SK-N-SH treated with all-trans-retinoic acid at 6 μM for 48 hours (cell line): ENCODE data around the gene VPS13D.

Experiments
- ATAC-seq: fragments of 200-7000 bp; cut with Tn5 transposase; 3 replicates; pipeline ENCODE4 v1.9.1; 2020; ENCODE audit warnings: mild to moderate bottlenecking, moderate library complexity
- ARNTL ChIP-seq: fragments of 450-650 bp; formaldehyde crosslinking; IDR thresholded peaks from 2 replicates; pipeline ENCODE4 v1.5.0; 2020; ENCODE audit warnings: low read depth, mild to moderate bottlenecking, moderate library complexity, borderline replicate concordance
- BACH2 ChIP-seq: fragments of 250-450 bp; sonication (Bioruptor Pico); IDR thresholded peaks from 2 replicates; pipeline ENCODE4 v1.9.0; 2021; ENCODE audit warnings: mild to moderate bottlenecking, borderline replicate concordance
- CSDC2 ChIP-seq: fragments of 250-450 bp; sonication (Bioruptor Pico); IDR thresholded peaks from 2 replicates; pipeline ENCODE4 v1.5.0; 2020; ENCODE audit warnings: mild to moderate bottlenecking, moderate library complexity
- CSRNP3 ChIP-seq: fragments of 250-450 bp; sonication (Bioruptor Pico); IDR thresholded peaks from 2 replicates; pipeline ENCODE4 v1.5.1; 2021; ENCODE audit warnings: mild to moderate bottlenecking, moderate library complexity
- ESRRG ChIP-seq: fragments of 250-450 bp; sonication (Bioruptor Pico); IDR thresholded peaks from 2 replicates; pipeline ENCODE4 v1.6.1; 2021; ENCODE audit warnings: mild to moderate bottlenecking
- GLIS3 ChIP-seq: fragments of 250-450 bp; sonication (Bioruptor Pico); IDR thresholded peaks from 2 replicates; pipeline ENCODE4 v1.5.0; 2020; ENCODE audit warnings: mild to moderate bottlenecking, moderate library complexity
- OSR1 ChIP-seq: fragments of 250-450 bp; sonication (Bioruptor Pico); IDR thresholded peaks from 2 replicates; pipeline ENCODE4 v1.8.0; 2022; ENCODE audit warnings: moderate library complexity, mild to moderate bottlenecking, inconsistent platforms
- PPARA ChIP-seq: fragments of 250-450 bp; sonication (Bioruptor Pico); IDR thresholded peaks from 2 replicates; pipeline ENCODE4 v1.5.0; 2020; ENCODE audit warnings: mild to moderate bottlenecking, borderline replicate concordance
- SNAI2 ChIP-seq: fragments of 250-450 bp; sonication (Bioruptor Pico); IDR thresholded peaks from 2 replicates; pipeline ENCODE4 v1.5.0; 2020; ENCODE audit warnings: mild to moderate bottlenecking, moderate library complexity
- TCF4 ChIP-seq: fragments of 250-450 bp; sonication (Bioruptor Pico); IDR thresholded peaks from 2 replicates; pipeline ENCODE4 v1.8.0; 2021; ENCODE audit warnings: mild to moderate bottlenecking, moderate library complexity, borderline replicate concordance
- TOX ChIP-seq: fragments of 250-450 bp; sonication (Bioruptor Pico); IDR thresholded peaks from 2 replicates; pipeline ENCODE4 v1.8.0; 2021; ENCODE audit warnings: mild to moderate bottlenecking, moderate library complexity, borderline replicate concordance
- TSHZ2 ChIP-seq: fragments of 250-450 bp; sonication (Bioruptor Pico); IDR thresholded peaks from 2 replicates; pipeline ENCODE4 v1.5.0; 2020; ENCODE audit warnings: mild to moderate bottlenecking, moderate library complexity
- ZC3H10 ChIP-seq: fragments of 250-450 bp; sonication (Bioruptor Pico); IDR thresholded peaks from 2 replicates; pipeline ENCODE4 v1.5.1; 2021; ENCODE audit warnings: mild to moderate bottlenecking, moderate library complexity
- ZFP30 ChIP-seq: fragments of 450-650 bp; formaldehyde crosslinking; IDR thresholded peaks from 2 replicates; pipeline ENCODE4 v1.5.0; 2022; ENCODE audit warnings: mild to moderate bottlenecking, moderate library complexity
- ZNF70 ChIP-seq: fragments of 450-650 bp; formaldehyde crosslinking; IDR thresholded peaks from 2 replicates; pipeline ENCODE4 v1.5.0; 2020; ENCODE audit warnings: mild to moderate bottlenecking, moderate library complexity
- ZNF8 ChIP-seq: fragments of 450-650 bp; formaldehyde crosslinking; IDR thresholded peaks from 2 replicates; pipeline ENCODE4 v1.5.0; 2020; ENCODE audit warnings: mild to moderate bottlenecking, moderate library complexity
- TF ChIP-seq, protein P1 (sequence below): fragments of 250-450 bp; sonication (Bioruptor Pico); IDR thresholded peaks from 2 replicates; pipeline ENCODE4 v1.5.1; 2020; ENCODE audit warnings: low read depth, mild to moderate bottlenecking, moderate library complexity

VPS13D gene

DNA sequence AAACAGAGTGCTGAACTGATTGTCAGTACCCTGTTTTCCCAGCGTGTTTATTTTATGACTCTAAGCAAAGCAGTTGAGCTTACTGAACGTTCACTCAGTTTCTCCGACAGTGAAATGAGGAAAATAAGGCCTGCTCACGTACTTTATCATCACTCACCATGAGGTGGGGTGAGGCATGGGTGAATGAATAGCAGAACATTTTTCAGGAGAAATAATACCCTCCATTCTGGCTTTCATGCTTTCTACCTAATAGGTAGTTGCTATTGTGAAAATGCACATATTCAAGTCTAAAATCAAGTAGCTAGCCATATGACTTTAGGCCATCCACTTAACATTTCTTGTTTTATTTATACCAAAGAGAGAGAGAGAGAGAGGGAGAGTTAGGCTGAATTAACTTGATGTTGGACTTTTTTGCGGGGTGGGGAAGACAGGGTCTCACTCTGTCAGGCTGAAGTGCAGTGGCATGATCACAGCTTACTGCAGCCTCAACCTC is 178.2 kb downstream of the VPS13D start:
- ATAC-seq: no peak

GRCh38 chr1:12408662-12409061 is 178.8 kb downstream of the VPS13D start:
- ATAC-seq: no peak
- TF ChIP-seq TCF4 (CRISPR knock-in tag) (no peak), ZC3H10 (CRISPR knock-in tag) (no peak)

More for the DNA sequence above, 178.2 kb downstream of the VPS13D start:
- no peak for TF ChIP-seq SNAI2 (CRISPR knock-in tag)
- TF ChIP-seq ESRRG (CRISPR knock-in tag): no peak

- no peak for ATAC-seq
- TF ChIP-seq CSRNP3 (CRISPR knock-in tag): no peak
- no peak for TF ChIP-seq GLIS3 (CRISPR knock-in tag)
- TF ChIP-seq ZNF70 (CRISPR knock-in tag): no peak
- TF ChIP-seq ESRRG (CRISPR knock-in tag): no peak
- no peak for TF ChIP-seq TSHZ2
- no peak for TF ChIP-seq OSR1
- TF ChIP-seq TOX: no peak
- no peak for TF ChIP-seq SNAI2 (CRISPR knock-in tag)
- no peak for TF ChIP-seq ZFP30 (CRISPR knock-in tag)
- no peak for TF ChIP-seq ARNTL
- TF ChIP-seq, all 23 proteins: peak for 0
Observed at GRCh38 chr1:12409681-12410080, 179.9 kb downstream of the VPS13D start.

- no peak for TF ChIP-seq ZFP30 (CRISPR knock-in tag)
- no peak for TF ChIP-seq CSDC2 (CRISPR knock-in tag)
- TF ChIP-seq TSHZ2: no peak
- no peak for TF ChIP-seq GLIS3 (CRISPR knock-in tag)
- no peak for TF ChIP-seq ZNF8 (CRISPR knock-in tag)
- no peak for TF ChIP-seq SNAI2 (CRISPR knock-in tag)
- no peak for ATAC-seq
Observed at GRCh38 chr1:12410351-12410750, 180.5 kb downstream of the VPS13D start.

- no peak for ATAC-seq
- TF ChIP-seq CSDC2 (CRISPR knock-in tag): no peak
- no peak for TF ChIP-seq CSRNP3 (CRISPR knock-in tag)
- no peak for TF ChIP-seq PPARA (CRISPR knock-in tag)
- TF ChIP-seq, protein P1, sequence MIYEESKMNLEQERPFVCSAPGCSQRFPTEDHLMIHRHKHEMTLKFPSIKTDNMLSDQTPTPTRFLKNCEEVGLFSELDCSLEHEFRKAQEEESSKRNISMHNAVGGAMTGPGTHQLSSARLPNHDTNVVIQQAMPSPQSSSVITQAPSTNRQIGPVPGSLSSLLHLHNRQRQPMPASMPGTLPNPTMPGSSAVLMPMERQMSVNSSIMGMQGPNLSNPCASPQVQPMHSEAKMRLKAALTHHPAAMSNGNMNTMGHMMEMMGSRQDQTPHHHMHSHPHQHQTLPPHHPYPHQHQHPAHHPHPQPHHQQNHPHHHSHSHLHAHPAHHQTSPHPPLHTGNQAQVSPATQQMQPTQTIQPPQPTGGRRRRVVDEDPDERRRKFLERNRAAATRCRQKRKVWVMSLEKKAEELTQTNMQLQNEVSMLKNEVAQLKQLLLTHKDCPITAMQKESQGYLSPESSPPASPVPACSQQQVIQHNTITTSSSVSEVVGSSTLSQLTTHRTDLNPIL (CRISPR knock-in tag): no peak
- TF ChIP-seq BACH2 (CRISPR knock-in tag): no peak
- TF ChIP-seq ZC3H10 (CRISPR knock-in tag): no peak
- no peak for TF ChIP-seq ZNF8 (CRISPR knock-in tag)
- TF ChIP-seq GLIS3 (CRISPR knock-in tag): no peak
- no peak for TF ChIP-seq TOX
- TF ChIP-seq SNAI2 (CRISPR knock-in tag): no peak
Observed at GRCh38 chr1:12411098-12411497, 181.3 kb downstream of the VPS13D start.
